NB4 (cell line): Measurements from ENCODE around the gene DOLK.
"Not testable (repeated sequence)": the region's sequence is repeated elsewhere in the genome, so short reads cannot be mapped to it uniquely, and the experiment has no call there.

Experiments
- DNase-seq: peaks from one replicate; pipeline ENCODE4 v3.0.0; 2010; ENCODE audit warnings: low read depth
- H3K4me3 ChIP-seq: one replicate; pipeline ENCODE4 v1.5.1; 2011; ENCODE audit warnings: mild to moderate bottlenecking, low read depth, low read length, moderate library complexity
- MYC ChIP-seq: IDR thresholded peaks from 2 replicates; pipeline ENCODE4 v1.6.1; 2011; ENCODE audit warnings: low read depth, low read length
- POLR2A ChIP-seq: IDR thresholded peaks from 2 replicates; pipeline ENCODE4 v1.6.1; 2011; ENCODE audit warnings: mild to moderate bottlenecking; ENCODE audit not compliant: insufficient read length; ENCODE audit errors: extremely low read depth
- TF ChIP-seq, protein P1 (sequence below): IDR thresholded peaks from 2 replicates; pipeline ENCODE4 v1.6.1; 2011; ENCODE audit warnings: low read depth, low read length
- TF ChIP-seq, protein P2 (sequence below): IDR thresholded peaks from one replicate; pipeline ENCODE4 v1.5.1; 2012; ENCODE audit warnings: low read depth, low read length

DOLK gene

GRCh38 chr9:128983536-128983935, 36.1 kb upstream of the DOLK start:
- TF ChIP-seq, protein P1, sequence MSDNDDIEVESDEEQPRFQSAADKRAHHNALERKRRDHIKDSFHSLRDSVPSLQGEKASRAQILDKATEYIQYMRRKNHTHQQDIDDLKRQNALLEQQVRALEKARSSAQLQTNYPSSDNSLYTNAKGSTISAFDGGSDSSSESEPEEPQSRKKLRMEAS = no peak
- TF ChIP-seq POLR2A (no peak), MYC (no peak)
- TF ChIP-seq, protein P2, sequence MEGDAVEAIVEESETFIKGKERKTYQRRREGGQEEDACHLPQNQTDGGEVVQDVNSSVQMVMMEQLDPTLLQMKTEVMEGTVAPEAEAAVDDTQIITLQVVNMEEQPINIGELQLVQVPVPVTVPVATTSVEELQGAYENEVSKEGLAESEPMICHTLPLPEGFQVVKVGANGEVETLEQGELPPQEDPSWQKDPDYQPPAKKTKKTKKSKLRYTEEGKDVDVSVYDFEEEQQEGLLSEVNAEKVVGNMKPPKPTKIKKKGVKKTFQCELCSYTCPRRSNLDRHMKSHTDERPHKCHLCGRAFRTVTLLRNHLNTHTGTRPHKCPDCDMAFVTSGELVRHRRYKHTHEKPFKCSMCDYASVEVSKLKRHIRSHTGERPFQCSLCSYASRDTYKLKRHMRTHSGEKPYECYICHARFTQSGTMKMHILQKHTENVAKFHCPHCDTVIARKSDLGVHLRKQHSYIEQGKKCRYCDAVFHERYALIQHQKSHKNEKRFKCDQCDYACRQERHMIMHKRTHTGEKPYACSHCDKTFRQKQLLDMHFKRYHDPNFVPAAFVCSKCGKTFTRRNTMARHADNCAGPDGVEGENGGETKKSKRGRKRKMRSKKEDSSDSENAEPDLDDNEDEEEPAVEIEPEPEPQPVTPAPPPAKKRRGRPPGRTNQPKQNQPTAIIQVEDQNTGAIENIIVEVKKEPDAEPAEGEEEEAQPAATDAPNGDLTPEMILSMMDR = no peak
- no peak for DNase-seq
- no peak overlapping the region for H3K4me3 ChIP-seq

DNA sequence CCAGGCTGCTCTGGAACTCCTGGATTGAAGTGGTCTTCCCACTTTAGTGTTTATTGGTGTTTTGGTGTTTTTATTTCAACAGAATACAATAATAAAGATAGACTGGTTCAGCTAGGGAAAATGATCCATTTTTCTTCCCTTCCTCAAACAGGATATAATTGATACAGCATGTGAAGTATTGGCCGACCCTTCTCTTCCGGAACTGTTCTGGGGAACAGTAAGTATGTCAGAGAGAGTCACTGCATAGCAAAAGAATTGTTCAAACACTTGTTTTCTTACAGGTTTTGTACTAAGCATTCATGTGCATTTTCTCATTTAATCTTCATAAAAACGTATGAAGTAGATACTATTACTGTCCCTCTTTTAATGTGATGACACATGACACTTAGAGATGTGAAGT, 31.7 kb upstream of the DOLK start:
- no peak overlapping the region for H3K4me3 ChIP-seq
- TF ChIP-seq MYC = no peak
- no peak for TF ChIP-seq POLR2A
- TF ChIP-seq, protein P1 = no peak
- TF ChIP-seq, protein P2 = no peak
- DNase-seq = no peak

GRCh38 chr9:128972956-128973355, 25.6 kb upstream of the DOLK start:
- no peak overlapping the region for H3K4me3 ChIP-seq
- DNase-seq = no peak
- TF ChIP-seq, protein P1 = no peak
- TF ChIP-seq, protein P2 = no peak
- TF ChIP-seq MYC (no peak), POLR2A (no peak)

DNA sequence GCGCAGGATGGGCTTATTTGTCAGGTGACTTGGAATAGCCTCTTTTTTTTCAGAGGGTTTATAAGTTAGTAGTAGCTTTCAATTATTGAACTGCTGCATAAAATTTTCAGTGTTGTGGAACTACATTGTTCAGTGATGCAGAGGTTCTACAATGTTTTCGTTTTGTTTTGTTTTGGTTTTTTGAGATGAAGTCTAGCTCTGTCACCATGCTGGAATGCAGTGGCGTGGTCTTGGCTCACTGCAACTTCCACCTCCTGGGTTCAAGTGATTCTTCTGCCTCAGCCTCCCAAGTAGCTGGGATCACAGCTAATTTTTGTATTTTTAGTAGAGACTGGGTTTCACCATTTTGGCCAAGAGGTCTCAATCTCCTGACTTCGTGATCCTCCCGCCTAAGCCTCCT, 22.1 kb upstream of the DOLK start:
- TF ChIP-seq, protein P1 = no peak
- TF ChIP-seq POLR2A (no peak), MYC (no peak)
- TF ChIP-seq, protein P2 = no peak
- no peak overlapping the region for H3K4me3 ChIP-seq
- no peak for DNase-seq

- DNase-seq, H3K4me3 ChIP-seq: not testable (repeated sequence)
Measured at GRCh38 chr9:128961403-128961802, 14.0 kb upstream of the DOLK start.

DNA sequence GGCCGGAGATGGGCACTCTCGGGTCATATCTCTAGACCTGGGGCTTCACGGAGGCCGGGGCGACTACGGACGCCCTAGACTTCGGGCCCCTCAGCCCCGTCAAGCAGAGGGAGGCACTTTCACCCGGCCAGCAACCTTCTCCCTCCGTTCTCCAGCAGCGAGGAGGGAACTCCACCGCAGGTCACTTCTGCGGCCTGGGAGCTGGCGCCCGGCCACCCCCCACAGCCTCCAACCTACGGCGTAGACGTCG, 201 bp downstream of the DOLK start:
- no peak for DNase-seq
- H3K4me3 ChIP-seq = peak overlapping the region; percentile 68
- TF ChIP-seq, protein P2 = no peak
- TF ChIP-seq, protein P1 = no peak
- TF ChIP-seq MYC = no peak
- no peak for TF ChIP-seq POLR2A
